Activated CD4-positive, alpha-beta T cell treated with anti-CD3 and anti-CD28 coated beads, Interleukin-2, amount 50 U/mL, for 4 hours (primary cell): ENCODE measurements around the gene CELF4.

ENCODE experiments used
- DNase-seq, 2 experiments: peaks; one replicate each; pipeline ENCODE4 v3.0.0-alpha.2; 2020

Gene CELF4

DNA sequence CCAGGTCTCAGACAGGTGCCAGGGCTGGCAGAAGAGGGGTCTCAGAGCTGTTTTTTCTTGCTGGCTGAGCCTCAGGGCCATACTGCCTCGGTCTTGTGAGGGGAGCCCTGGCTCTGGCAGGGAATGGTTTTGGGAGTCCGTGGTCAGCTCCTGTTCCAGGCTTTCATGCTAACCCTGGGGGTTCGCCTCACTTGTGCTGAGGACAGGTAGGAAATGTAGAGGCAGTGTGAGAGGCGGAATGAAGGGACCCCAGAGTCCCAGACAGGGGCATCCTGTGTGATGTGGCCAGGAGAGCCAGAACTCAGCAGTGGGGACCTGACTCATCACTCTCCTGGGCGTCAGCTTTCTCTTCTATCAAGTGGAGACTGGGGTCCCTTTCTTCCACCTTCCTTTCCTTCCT, 5.7 kb upstream of the CELF4 start:
- DNase-seq: no peak

DNA sequence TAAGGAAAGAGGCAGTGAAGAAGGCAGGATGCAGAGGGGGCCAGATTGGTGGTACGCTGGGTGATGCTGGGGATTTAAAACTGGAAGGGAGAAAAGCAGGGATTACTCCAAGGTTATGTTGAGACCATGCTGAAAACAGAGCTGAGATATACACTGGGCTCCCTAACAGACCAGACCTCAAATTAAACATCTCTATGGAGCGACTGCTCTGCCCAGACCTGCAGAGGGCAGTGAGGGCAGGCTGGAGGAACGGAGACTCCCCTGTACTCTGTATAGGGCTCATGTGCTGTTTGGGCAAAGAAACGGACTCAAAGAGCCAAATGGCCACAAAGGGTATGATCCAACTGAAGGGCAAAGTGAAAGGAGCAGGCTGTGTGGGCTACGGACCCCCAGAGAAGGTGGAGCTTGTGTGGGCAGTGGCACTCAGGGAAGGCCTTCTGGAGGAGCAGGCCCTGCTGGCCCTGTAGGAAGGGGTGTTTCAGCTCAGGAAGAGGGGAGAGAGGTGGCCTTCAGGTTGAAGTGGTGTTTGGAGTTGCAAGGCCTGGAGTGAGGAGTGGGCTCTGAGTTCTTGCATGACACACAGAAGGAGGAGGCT, 4.8 kb upstream of the CELF4 start:
- DNase-seq: no peak

DNA sequence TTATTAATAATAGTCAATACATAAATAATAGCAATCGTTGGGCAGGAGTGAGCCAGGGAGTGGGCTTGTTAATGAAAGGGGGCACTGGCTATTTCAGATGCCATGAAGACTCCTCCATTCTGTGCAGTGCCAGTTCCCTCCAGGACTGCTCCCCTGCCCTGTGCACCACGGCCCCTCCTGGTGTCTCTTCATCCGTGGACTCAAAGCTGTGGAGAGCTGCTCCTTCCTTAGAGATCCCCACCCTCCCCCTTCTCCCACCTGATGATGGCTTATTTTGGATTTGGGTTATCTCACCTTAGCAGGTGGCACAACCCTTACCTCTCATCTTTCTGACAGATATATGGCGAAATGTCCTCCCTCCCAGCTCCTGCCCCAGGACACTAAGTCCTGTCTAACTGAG, 3.1 kb upstream of the CELF4 start:
- no peak for DNase-seq

DNA sequence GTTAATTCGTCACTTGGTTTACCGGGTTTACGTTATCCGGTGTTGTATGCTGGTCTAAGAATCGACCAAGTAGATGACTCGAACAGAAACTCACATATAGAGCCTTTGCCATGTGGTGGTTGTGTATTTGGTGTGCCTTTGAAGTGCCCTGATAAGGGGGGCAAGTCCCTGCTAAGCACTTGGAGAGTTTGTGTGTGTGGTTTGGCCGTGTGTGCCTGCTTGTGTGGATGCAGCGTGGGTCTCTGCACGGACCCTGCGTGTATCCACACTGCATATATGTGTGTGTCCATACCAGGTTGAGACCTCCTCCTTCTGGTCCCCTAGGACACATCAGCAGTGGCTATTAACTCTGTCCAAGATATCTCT, 2.4 kb upstream of the CELF4 start:
- no peak for DNase-seq

DNA sequence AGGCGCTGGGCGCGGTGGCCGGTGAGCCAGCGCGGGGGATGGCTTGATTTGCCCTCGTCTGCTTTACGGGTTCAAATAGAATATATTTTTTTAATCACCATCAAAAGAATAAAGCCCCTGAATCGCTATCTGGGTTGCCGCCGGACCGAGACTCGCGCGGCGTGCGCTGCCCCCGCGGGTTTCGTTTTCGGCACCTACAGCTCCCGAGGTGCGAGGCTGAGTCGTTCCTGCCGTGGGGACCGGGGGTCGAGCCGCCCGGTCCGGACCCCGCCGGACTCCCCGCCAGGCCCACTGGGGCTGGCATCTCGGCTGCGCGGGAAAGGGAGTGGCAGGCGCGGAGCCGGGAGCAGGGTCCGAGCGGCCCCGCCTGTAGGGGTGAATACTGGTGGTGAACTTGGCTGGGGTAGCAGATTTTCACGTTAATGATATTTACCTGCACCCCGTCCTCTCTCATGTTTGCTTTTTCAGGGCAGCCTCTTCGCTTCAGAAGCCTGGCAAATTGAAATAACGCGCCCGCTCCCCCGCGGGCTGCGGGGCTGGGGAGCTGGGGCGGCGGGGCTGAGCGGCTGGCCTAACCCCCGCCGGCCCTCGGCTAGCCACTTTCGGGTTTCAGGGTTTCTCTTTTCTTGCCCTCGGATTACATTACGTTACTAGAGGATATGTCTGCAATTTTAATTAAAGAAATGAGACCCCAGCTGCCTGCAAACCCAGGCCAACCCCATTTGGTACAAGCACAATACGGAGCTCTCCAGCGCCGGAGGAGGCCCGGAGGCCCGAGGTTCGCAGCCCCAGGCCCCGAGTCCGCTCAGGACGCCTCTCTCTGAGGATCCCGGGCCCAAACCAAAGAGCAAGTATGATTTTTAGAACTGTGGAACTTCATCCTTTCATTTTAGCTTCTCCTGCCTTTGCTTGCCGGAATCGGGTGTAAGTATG, 1.7 kb upstream of the CELF4 start:
- DNase-seq: no peak

DNA sequence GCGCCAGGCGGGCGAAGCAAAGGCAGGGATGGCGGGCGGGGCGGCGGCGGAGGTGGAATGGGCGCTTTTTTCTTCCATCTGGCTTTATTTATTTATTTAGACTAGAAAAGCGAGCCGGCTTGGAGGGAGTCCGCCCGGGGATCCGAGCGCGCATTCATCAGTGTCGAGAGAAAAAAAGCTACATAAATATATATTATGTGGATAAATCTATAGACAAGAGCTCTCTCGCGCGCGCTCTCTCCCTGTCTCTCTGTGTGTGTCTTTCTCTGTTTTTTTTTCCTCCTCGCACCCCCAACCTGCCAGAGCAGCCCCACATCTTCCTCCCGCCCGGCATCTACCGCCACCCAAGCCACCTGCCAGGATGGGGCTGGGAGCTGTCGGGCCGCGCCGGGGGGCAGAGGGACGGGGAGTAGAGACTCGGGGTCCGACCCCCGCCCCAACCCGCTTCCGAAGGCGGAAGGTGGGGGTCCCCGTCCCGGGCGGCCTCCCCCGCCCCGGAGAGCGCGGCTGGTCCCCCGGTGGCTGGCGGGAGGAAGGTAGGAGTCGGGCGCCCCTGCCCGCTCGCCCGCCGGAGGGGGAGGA, 972 bp upstream of the CELF4 start:
- DNase-seq: no peak

DNA sequence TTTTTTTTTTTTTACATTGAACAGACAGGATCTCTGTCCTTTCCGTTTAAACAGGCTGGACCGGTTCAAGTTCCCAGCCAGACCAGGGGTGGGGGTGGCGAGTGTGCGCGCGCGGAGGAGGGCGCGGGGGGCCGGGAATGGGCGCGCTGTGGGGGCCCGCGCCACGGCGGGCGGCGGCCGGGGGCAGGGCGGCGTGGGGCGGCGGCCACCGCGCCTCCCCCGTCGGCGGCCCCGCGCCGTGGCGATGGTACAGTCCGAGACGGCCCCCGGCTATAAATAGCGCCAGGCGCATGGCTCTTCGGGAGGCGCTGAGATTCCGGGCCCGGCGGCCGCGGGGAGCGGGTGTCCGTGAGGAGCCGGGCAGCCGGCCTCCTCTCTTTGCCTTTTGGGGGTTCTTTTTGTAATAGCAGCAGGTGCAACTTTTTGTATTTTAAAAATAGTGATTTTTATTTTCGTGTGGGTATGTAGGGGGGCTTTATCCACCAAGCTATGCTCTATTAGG, 430 bp upstream of the CELF4 start:
- no peak for DNase-seq

DNA sequence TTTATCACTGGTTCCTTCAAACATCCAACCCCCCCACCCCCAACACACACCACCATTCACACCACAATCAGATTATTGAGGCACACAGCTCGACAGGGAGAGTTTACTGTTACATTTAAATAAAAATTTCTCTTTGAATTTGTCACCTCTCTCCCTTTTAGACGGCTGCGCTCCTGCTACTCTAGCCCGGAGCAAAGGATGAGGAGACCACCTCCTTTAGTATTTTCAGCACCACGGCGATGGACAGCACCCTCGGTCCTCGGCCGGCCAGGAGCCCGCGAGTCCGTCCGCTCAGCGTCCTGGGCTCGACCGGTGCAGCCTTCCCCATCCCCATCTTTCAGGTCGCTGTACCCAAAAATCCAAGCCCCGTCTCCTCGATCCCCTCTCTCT, 892 bp downstream of the CELF4 start:
- DNase-seq: no peak

DNA sequence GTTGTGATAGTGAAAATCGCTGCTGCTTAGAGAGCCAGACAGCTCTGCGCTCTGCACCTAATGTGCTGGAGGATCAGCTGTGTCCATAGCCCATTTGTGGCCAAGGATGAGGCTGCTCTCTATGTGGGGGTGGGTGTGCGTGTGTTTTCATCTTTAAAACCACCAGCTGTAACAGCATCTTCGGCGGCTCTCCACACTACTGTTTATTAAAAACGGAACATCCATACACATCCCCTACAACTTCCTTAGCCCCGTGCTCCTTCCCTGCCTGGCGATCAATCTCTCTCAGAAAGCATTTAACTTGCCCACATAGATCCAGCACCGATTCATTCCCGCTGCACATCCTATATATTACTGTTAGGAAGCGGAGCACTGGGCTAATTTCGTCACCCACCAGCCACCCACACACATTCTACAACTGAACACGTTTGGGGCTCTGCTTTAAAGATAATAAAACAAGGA, 1.6 kb downstream of the CELF4 start:
- no peak for DNase-seq

DNA sequence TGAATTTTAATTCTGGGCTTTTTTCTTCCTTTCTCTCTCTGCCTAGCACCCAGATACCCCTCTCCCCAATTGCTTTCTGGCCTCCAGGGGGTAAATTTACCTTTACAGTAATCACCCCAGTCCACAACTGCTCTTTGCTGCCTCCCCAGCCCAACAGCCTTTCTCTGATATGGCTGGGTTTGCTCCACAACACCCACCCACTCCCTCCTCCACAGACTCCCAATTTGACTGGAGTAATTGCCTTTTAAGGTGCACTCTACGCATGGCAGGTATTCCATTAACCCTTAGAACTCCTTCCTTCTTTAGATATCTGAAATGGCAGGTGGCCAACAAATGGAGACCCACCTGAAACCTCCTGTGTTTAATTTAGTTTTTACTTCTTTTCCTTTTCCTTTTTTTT, 3.6 kb downstream of the CELF4 start:
- no peak for DNase-seq

DNA sequence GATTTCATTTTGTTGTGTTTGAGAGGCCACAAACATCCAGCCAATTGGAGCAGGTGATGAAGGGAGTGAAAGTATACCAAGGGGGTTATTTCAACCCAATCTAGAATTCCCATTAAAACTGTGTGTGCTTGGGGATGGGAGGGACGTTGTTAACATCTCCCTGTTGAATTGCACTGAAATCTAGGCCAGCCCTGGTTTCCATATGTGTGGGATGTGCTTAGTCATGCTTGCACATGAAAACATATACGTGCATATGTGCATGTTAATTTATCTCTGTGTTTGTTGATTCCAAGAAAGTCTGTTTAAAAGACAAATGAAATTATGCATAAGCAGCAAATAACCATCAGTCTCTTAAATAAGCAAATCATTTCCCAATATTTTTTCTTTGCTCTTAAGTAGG, 5.6 kb downstream of the CELF4 start:
- no peak for DNase-seq

DNA sequence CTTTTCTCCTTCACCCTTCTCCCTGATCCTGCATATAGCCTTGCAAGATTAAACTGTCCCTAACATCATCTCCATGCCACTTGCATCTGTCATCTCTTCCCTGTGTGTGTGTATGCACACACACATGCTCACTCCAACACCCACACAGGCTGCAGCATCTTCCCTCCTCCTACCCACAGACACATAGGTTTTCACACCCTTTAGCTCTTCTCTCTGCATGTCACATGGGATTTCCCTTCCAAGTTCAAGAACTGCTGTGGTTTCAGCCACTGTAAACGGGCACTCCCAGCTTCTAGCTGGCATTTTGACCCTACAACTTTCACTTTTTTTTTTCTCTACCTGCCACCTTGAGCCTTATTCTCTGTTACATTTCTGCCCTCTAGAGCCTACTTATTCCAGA, 6.4 kb downstream of the CELF4 start:
- DNase-seq: no peak

DNA sequence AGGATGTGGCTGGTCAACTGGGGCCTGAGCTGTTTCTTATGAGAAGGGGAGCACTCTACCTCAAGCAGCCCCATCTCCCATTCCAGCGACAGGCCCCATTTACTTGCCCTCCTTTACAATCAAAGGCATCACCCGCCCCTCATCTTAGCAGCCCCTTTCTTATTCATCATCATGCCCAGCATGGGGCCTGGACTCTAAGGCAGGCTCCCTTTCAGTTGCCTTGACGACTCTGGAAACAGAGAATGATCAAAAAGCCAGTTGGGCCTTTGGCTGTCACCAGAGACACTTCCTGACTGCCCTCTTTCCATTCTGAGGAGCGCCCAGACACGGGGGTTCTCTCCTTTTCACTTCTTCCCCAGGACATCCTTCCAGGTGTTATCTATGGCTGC, 11.2 kb downstream of the CELF4 start:
- DNase-seq: no peak

DNA sequence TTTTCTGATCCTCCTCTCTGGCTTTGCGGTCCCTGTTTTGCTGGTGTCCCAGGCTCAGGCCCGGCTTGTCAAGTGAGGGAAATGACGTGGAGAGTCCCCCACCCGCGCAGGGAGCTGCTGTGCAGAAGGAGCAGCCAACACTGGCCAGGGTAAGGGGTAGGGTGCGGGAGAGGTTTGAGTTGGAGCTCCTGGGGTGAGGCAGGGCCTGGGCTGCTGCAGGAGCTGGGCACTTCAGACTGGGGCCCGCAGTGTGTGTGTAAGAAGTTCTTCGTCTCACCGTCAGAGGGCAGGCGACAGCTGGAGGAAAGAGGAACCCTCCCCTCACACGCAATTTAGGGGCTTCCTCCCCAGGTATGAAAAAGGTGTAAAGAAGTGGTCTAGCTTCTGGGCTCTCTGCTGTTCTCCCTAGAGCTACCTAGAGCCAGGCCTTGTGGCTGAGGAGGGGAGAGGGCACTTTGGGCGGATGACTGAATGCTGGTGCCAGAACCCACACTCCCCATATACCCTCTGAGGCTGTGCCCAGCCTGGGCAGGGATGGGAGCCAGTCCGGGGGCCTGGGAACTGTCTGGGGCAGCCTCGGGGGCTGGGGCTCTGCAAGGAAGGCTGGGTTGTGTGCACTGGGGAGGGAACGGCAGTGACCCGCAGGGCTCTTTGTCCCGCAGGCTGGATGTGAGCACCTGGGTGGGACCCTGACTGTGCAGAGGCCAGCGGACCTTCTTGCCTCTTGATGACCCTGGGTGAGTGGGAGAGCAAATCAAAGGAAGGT, 11.8 kb downstream of the CELF4 start:
- DNase-seq: no peak

DNA sequence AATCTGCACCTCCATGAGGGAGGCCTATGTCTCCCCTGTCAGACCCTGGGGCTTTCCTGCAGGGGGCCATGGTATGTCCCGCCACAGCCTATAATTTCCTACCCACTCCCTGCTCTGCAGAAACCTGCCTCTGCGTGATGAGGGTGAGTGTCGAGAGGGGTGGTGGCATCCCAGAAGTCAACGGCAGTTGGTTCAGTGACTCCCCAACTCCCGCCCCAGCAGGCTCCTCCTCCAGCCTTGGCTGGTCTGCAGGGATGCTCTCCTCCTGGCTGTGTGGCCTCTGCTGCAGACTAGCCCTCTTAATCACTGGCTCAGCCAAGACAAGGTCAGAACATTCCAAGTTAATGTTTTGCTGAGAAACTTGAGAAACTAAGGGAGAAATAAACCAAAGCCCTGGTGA, 13.3 kb downstream of the CELF4 start:
- DNase-seq: no peak

DNA sequence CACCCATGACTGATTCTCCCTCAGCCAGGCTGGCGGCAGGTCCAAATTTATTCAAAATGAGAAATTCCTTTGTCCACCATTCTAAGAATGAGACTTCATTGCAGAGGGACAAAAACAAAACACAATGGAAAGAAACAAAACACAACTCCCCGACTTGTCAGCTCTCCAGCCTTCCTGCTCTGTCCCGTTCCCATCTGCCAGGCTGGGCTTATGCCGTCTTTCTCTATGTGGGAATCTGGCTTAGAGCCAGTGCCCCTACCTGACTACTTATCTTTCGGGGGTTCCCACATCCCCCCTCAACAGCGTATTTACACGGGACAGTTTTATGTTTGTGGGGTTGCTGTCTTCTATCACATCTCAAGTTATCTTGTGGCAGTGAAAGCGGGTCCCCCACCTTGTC, 13.8 kb downstream of the CELF4 start:
- DNase-seq: no peak

DNA sequence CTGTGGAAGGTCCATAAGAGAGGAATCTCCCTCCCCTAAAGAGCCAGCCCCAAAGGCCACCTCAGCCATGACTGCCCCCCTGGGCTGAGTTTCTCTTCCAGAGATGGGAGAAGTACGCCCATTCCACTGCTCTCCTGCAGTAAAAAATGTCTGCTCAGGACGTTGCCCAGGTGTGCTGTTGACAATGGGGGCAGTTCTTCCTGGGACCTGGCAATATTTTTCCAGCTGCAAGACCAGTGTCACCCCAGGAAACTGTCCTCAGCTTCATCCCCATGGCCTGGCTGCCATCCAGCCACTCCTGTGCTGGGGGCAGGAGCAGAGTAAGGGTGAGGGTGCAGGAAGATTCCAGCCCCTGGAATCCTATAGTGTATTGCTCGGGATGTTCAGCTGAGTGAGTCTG, 14.3 kb downstream of the CELF4 start:
- no peak for DNase-seq

DNA sequence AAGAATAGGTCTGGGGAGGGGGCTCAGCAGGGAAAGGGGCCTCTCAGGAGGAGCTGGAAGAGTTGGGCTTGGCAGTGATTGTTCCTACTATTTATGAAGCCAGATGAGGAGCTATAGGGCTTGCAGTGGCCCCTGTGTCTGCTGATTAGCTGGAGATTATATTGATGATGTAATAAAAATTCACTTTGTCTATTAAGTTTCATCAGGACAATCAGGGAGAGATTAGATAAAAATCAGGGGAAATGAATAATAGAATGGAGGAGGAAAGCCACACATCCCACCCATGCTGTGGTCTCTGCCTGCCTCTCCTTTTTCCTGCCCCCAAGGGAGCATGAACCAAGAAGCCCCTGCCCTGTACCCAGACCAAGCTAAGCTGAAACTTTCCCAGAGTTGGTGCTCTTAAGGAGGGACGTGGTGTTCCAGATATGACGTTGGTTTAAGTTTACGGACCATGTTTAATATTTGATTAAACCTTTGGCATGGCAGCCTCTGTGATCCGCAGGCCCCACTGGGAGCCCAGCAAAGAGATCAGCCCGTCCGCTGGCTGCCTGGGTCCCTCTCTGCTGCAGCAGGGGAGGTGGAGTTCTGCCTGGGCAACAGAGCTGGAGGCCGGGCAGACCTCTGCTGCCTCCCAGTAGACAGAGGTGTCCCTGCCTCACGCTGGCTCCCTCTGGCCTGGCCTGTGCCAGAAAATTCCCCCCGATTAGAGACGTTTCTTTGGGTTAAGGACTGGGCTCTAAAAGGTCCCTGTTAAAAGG, 15.3 kb downstream of the CELF4 start:
- no peak for DNase-seq

DNA sequence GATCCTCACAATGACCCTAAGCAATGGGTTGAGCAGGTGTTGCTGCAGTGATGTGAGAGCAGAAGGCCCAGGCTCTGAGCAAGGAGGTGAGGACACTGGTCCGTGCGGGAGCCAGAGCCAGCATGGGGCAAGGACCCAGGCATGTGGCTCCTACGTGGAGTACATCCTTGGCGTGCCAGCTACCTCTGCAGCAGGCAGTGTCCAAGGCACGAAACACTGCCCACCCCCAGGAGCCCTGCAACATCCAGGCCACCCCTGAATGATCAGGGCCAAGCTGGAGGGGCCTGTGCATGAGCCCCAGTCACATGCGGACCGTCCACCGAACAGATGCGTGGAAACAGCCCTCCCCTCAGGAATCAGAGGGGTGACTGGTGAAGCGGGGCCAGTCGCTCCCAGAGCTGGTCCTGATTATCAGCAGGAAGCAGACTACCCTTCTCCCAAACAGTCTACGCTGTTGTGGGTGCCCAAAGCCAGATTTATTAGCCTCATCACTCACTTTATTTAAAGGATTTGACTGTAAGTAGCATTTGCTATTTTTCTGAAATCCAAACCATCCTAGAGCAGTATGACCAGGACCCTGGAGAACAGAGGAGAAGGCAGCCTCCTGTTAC, 16.8 kb downstream of the CELF4 start:
- DNase-seq: no peak

DNA sequence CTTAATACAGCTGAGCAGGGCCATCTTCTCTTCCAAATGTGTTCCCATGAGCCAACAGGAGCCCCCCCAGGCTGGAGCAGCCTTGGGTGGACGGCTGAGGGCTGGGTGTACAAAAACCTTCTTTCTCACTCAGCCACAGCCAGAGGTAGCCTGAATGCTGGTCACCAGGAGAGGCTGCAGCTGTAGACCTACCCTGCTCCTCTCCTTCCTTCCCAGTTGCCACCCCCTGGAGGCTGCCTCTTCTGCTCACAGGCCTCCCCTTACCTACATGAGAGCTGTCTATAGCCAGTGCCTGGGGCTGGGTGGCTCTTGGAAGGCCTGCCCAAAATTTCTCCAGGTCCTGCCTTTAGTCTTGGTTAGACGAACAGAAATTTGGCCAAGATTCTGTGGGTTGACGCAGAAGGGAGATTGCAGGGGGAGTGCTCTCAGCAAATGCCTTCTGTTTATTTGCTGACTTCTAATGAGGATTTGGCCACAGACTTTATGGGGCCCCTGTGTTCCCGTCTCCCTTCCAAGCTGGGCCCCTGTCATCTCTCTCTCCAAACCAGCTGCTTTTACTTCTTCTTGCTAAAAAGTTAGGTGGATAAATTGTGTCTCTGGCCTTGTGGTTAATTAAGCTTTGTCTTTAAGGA, 18.3 kb downstream of the CELF4 start:
- DNase-seq: no peak

DNA sequence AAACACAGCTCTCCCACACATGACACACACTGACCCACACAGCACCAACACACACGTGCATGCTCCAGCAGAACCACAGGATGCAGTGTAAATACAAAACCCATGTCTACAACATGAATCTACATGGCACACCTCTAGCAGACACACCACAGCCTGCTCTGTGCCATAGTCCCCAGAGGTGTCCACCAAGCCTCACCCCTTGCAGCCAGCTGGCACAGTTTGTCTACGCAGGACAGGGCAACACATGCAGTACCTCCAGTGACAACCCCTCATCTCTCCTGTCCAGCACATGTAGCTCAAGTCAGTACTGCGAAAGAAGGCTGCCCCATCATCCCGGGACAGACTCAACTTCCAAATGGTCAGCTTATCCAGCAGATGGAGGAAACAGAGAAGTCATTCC, 18.9 kb downstream of the CELF4 start:
- no peak for DNase-seq

DNA sequence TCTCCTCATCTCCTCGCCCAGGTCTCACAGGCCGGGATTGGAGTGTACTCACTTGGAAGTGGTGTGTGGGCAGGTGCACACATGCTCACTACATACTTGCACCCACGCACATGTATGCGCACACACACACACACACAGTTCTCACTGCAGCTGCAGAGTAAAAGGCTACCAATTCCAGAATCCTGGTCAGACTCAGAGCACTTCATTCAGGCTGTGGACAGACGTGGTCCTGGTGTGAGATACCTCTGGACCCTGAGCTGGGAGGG, 19.4 kb downstream of the CELF4 start:
- no peak for DNase-seq
